ENCODE results near the gene ARMC9. TPM values are rescaled to one million over a fixed set of nuclear protein-coding genes. Genes with fewer than 3 reads are reported as not detected.
A peak's percentile ranks its signal among the peaks of the same experiment; 100 is the strongest.

Gene ARMC9
- total RNA-seq, 1 donor from 2014 or later = 3.3 TPM

DNA sequence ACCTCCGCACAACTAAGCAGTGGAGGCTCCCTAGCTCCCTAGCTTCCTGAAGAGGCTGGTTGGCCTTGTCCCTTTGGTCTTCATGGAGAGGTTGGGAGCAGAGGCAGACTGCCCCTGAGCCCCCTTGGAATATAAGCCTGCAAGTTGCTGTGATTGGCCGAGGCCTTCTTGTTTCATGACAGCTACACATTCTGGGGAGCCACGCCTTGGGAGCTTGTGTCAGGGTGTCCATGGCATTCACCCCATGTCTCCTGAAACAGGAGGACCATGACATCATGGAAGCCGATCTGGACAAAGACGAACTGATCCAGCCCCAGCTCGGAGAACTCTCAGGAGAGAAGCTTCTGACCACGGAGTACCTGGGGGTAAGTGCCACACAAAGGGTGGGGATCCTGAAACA lies 133.1 kb downstream of the ARMC9 start:
- intact Hi-C loops (cut with DNase I) = no loop called here
- Histone ChIP-seq H3K36me3 (peaks cover 7 to 18% of the 10 kb centered on the region in 2 donors), H3K4me1 (no peaks in the 10 kb centered on the region), H3K9me3 (no peaks in the 10 kb centered on the region), H3K27ac (no peak overlapping the region), H3K4me3 (no peak overlapping the region), H3K27me3 (no peaks in the 10 kb centered on the region)
- TF ChIP-seq, protein P1, sequence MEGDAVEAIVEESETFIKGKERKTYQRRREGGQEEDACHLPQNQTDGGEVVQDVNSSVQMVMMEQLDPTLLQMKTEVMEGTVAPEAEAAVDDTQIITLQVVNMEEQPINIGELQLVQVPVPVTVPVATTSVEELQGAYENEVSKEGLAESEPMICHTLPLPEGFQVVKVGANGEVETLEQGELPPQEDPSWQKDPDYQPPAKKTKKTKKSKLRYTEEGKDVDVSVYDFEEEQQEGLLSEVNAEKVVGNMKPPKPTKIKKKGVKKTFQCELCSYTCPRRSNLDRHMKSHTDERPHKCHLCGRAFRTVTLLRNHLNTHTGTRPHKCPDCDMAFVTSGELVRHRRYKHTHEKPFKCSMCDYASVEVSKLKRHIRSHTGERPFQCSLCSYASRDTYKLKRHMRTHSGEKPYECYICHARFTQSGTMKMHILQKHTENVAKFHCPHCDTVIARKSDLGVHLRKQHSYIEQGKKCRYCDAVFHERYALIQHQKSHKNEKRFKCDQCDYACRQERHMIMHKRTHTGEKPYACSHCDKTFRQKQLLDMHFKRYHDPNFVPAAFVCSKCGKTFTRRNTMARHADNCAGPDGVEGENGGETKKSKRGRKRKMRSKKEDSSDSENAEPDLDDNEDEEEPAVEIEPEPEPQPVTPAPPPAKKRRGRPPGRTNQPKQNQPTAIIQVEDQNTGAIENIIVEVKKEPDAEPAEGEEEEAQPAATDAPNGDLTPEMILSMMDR (IDR thresholded peaks at IDR 0.05) = no peak
- DNase-seq (ENCODE audit: low spot score in 2 of 2) = peak in 1 of 2 donors; percentile 22

DNA sequence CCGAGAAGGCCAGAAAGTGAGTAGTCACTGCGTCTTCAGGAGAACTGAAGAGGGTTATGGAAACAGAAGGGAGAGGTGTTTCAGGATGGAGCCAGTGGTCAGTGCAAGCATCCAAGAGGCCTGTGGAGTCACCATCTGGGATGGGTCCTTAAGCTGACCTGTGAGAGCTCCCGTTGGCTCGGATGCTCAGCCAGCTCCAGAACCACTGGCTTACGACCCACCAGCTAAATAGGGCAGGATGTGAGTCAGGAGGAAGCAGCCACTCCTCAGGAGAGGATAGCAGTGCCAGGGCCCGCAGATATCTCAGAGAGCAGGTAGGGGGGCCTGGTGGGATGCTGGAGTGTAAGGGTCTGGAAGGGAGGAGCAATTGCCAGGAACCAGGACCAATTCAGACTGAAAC lies 134.0 kb downstream of the ARMC9 start:
- no peaks in the 10 kb centered on the region for H3K27me3 ChIP-seq
- H3K9me3 ChIP-seq = no peaks in the 10 kb centered on the region
- intact Hi-C loops (cut with DNase I) = no loop called here
- H3K27ac ChIP-seq = no peak overlapping the region
- no peak overlapping the region for H3K4me3 ChIP-seq
- H3K36me3 ChIP-seq = peaks cover 7 to 18% of the 10 kb centered on the region in 2 donors
- H3K4me1 ChIP-seq = no peaks in the 10 kb centered on the region
- peak in 1 of 2 donors; percentile 37 for DNase-seq (ENCODE audit: low spot score in 2 of 2)
- TF ChIP-seq, protein P1 (IDR thresholded peaks at IDR 0.05) = no peak

DNA sequence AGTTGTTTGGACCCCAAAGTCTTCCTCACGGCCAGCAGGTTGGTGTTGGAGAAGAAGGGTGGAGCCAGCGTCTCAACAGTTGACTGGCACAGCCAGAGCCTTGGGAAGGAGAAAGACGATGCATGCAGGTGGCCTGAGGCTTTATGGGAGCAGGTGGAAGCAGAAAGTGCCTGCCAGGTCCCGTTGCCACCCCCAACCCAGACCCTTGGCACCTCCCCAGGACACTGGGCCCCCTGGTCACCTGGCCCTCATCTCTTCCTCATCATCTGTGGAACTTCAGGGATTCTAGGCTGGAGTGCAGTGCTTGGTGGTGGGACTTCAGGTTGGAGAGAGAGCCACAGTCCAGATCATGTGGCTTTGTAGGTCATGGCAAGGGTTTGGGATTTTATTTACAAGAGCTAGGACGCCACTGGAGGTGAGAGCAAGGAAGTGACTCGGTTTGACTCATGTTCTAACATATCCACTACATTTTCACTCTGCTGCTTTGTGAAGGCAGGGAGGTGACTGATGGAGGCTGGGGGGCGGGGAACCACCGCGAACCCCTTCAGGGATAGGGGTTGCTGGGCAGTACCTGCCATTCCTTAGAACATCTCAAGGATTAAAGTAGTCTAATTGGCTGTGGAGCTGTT lies 134.6 kb downstream of the ARMC9 start:
- H3K9me3 ChIP-seq = no peaks in the 10 kb centered on the region
- no peak overlapping the region for H3K4me3 ChIP-seq
- no peak overlapping the region for H3K27ac ChIP-seq
- H3K27me3 ChIP-seq = no peaks in the 10 kb centered on the region
- peaks cover 7 to 18% of the 10 kb centered on the region in 2 donors for H3K36me3 ChIP-seq
- peak in 1 of 2 donors; percentile 50 for DNase-seq (ENCODE audit: low spot score in 2 of 2)
- H3K4me1 ChIP-seq = no peaks in the 10 kb centered on the region
- TF ChIP-seq, protein P1 (IDR thresholded peaks at IDR 0.05) = no peak
- intact Hi-C loops (cut with DNase I) = no loop called here

DNA sequence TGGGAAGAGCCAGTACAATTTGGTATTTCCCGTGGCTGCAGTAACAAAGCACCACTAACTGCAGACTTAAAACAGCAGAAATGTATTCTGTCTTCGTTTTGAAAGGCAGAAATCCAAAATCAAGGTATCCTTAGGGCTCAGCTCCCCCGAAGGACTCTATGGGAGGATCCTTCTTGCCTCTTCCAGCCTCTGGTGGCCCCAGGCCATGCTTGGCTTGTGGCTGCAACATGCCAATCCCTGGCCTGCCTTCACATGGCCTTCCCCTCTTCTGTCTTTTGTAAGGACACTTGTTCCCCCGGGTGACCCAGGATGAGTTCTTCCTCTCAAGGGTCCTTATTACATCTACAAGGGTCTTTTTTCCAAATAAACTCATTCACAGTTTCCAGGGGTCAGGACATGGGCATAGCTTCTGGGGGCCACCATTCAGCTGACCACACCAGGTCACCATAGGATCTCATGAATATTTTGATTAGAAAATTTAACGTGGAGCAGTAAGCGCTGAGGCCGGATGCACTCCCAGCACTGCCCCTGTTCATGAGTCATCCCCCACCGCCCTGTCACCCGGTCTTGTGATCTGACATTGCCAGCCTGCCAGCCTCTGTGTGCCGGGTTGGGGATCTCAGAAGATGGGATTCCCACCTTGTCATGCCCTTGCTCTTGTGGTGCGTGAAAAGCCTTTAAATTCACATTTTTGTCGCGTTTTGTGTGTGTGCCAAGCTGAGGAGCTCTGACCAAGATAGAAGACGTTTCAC lies 135.9 kb downstream of the ARMC9 start:
- TF ChIP-seq, protein P1 (IDR thresholded peaks at IDR 0.05) = no peak
- Histone ChIP-seq H3K27me3 (no peaks in the 10 kb centered on the region), H3K4me3 (no peak overlapping the region), H3K27ac (no peak overlapping the region), H3K4me1 (no peaks in the 10 kb centered on the region), H3K9me3 (no peaks in the 10 kb centered on the region), H3K36me3 (peaks cover 7 to 18% of the 10 kb centered on the region in 2 donors)
- peak in 1 of 2 donors; percentile 57 for DNase-seq (ENCODE audit: low spot score in 2 of 2)
- intact Hi-C loops (cut with DNase I) = no loop called here

DNA sequence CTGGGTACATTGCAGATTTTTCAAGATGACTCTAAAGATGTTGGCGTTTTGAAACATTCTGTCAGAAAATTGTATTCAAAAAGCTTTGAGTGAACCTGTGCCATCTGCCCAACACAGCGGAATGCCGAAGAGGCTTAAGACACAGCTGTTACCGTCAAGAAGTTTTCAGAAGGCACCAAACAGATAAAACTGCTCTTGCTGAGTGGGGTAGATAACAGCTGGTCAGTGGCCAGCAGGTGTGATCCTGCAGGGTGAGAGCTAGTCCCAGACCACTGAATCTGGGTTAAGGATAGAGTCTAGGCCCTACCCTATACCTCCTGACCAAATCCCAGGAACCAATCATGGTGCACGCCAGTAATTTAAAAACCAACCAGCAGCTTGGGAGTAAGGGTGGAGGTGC lies 136.6 kb downstream of the ARMC9 start:
- H3K9me3 ChIP-seq = no peaks in the 10 kb centered on the region
- H3K36me3 ChIP-seq = peaks cover 7 to 18% of the 10 kb centered on the region in 2 donors
- intact Hi-C loops (cut with DNase I) = no loop called here
- TF ChIP-seq, protein P1 (IDR thresholded peaks at IDR 0.05) = no peak
- no peak overlapping the region for H3K4me3 ChIP-seq
- no peak overlapping the region for H3K27ac ChIP-seq
- no peaks in the 10 kb centered on the region for H3K4me1 ChIP-seq
- no peaks in the 10 kb centered on the region for H3K27me3 ChIP-seq
- no peak for DNase-seq (ENCODE audit: low spot score in 2 of 2)
